DND-41 (cell line): ENCODE results near the gene GPRC5A.

Source experiments
- EZH2 ChIP-seq: IDR thresholded peaks from 3 replicates; pipeline ENCODE4 v1.6.1; 2012; ENCODE audit warnings: borderline replicate concordance, low read depth, mild to moderate bottlenecking, moderate library complexity, low read length, inconsistent platforms; ENCODE audit not compliant: severe bottlenecking
- TF ChIP-seq, protein P1 (sequence below): IDR thresholded peaks from 2 replicates; pipeline ENCODE4 v1.5.1; 2012; ENCODE audit warnings: borderline replicate concordance, low read length, moderate library complexity, mild to moderate bottlenecking; ENCODE audit not compliant: poor library complexity, severe bottlenecking; ENCODE audit errors: extremely low read depth

DNA sequence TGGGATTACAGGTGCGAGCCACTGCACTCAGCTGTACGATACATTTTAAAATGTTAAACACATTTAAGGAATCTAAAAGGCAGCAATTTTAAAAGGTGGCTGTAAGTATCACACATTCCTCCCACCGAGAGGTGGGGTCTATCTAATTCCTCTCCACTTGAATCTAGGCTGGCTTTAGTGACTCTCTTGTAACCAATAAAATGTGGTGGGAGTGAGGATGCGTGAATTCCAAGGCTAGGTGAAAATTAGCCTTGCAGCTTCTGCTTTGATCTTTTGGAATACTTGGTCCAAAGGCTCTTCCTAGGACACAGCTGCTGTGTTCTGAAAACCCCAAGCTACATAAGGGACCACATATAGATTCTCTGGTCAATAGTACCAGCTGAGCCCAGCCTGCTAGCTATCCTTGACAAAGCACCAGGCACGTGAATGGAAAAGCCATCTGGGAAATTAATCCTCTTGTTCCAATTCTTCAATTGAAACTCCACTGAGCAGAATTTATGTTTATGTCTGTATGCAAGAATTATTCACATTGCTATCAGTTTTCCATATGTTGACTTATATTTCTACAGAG, 69.4 kb downstream of the GPRC5A start:
- TF ChIP-seq, protein P1, sequence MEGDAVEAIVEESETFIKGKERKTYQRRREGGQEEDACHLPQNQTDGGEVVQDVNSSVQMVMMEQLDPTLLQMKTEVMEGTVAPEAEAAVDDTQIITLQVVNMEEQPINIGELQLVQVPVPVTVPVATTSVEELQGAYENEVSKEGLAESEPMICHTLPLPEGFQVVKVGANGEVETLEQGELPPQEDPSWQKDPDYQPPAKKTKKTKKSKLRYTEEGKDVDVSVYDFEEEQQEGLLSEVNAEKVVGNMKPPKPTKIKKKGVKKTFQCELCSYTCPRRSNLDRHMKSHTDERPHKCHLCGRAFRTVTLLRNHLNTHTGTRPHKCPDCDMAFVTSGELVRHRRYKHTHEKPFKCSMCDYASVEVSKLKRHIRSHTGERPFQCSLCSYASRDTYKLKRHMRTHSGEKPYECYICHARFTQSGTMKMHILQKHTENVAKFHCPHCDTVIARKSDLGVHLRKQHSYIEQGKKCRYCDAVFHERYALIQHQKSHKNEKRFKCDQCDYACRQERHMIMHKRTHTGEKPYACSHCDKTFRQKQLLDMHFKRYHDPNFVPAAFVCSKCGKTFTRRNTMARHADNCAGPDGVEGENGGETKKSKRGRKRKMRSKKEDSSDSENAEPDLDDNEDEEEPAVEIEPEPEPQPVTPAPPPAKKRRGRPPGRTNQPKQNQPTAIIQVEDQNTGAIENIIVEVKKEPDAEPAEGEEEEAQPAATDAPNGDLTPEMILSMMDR: no peak
- no peak for TF ChIP-seq EZH2
